ENCODE results near the gene PLEKHS1.

DNA sequence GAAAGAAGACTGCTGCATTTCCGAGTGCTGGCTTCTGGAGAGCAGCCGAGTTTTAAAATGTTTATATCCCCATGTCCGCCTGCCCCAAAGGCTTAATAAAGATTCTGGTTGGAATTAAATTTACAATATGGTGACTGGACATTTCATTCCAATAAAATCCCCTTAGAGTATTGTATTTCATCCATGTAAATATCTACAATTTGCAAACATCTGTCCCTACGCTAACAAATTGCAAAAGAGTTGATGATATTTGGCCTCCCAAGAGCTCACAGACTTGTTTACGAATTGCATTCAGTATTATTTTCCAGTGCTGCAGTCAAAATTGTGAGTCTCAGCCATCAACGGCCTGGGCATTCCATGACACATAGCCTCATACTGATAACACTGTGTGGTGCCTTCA lies 50.1 kb downstream of the PLEKHS1 start:
- TF ChIP-seq, protein P1, sequence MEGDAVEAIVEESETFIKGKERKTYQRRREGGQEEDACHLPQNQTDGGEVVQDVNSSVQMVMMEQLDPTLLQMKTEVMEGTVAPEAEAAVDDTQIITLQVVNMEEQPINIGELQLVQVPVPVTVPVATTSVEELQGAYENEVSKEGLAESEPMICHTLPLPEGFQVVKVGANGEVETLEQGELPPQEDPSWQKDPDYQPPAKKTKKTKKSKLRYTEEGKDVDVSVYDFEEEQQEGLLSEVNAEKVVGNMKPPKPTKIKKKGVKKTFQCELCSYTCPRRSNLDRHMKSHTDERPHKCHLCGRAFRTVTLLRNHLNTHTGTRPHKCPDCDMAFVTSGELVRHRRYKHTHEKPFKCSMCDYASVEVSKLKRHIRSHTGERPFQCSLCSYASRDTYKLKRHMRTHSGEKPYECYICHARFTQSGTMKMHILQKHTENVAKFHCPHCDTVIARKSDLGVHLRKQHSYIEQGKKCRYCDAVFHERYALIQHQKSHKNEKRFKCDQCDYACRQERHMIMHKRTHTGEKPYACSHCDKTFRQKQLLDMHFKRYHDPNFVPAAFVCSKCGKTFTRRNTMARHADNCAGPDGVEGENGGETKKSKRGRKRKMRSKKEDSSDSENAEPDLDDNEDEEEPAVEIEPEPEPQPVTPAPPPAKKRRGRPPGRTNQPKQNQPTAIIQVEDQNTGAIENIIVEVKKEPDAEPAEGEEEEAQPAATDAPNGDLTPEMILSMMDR (IDR thresholded peaks at IDR 0.05; ENCODE audit: poor library complexity): no peak
- TF ChIP-seq EZH2 (IDR thresholded peaks at IDR 0.05; ENCODE audit: borderline replicate concordance) (no peak), EZH2phosphoT487 (IDR thresholded peaks at IDR 0.05; ENCODE audit: low read depth, severe bottlenecking, unreplicated experiment) (no peak)
